Stimulated activated CD4-positive, alpha-beta T cell treated with anti-CD3 and anti-CD28 coated beads, Interleukin-1b, Interleukin-23, amount 100 ng/mL, for 24 hours (primary cell): ENCODE data around the gene QRFP.
"Not testable (repeated sequence)": the region's sequence is repeated elsewhere in the genome, so short reads cannot be mapped to it uniquely, and the experiment has no call there.

ENCODE experiments used
- DNase-seq, 4 experiments: peaks; one replicate each; pipeline ENCODE4 v3.0.0-alpha.2; 2020; ENCODE audit warnings: low read depth in 4 of 4, low spot score in 1 of 4

Gene QRFP

GRCh38 chr9:130919559-130920145 is 23.0 kb upstream of the QRFP start:
- DNase-seq, result no peak

- DNase-seq, result no peak
These were observed 22.4 kb upstream of the QRFP start for GRCh38 chr9:130918826-130919558.

GRCh38 chr9:130918101-130918825 is 21.7 kb upstream of the QRFP start:
- DNase-seq, result no peak

- no peak for DNase-seq
These were observed 20.8 kb upstream of the QRFP start for GRCh38 chr9:130917168-130917960.

GRCh38 chr9:130915096-130915447 is 18.5 kb upstream of the QRFP start:
- no peak for DNase-seq

- DNase-seq, result no peak
These were observed 17.9 kb upstream of the QRFP start for GRCh38 chr9:130914417-130915095.

- no peak for DNase-seq
These were observed 17.2 kb upstream of the QRFP start for GRCh38 chr9:130913599-130914416.

GRCh38 chr9:130912932-130913598 is 16.5 kb upstream of the QRFP start:
- no peak for DNase-seq

GRCh38 chr9:130911254-130912049 is 14.8 kb upstream of the QRFP start:
- no peak for DNase-seq

GRCh38 chr9:130910670-130911069 is 14.1 kb upstream of the QRFP start:
- DNase-seq, result not testable (repeated sequence)

GRCh38 chr9:130910041-130910440 is 13.4 kb upstream of the QRFP start:
- DNase-seq, result not testable (repeated sequence)

GRCh38 chr9:130908878-130909355 is 12.3 kb upstream of the QRFP start:
- no peak for DNase-seq

GRCh38 chr9:130908146-130908877 is 11.7 kb upstream of the QRFP start:
- DNase-seq, result no peak

GRCh38 chr9:130906735-130907416 is 10.3 kb upstream of the QRFP start:
- DNase-seq, result no peak

GRCh38 chr9:130905902-130906734 is 9.5 kb upstream of the QRFP start:
- DNase-seq, result no peak

- DNase-seq, result no peak
These were observed 8.7 kb upstream of the QRFP start for GRCh38 chr9:130905125-130905901.
